Colon (tissue), 2 donors: ENCODE measurements around the gene MRC2.

Experiments
- FAIRE-seq: peaks from 2 replicates; lab custom pipeline; 2012; peaks lifted over from hg19 to GRCh38; lab: Jason Lieb, UNC
- donor health status: control.
- donor health status: control.

Gene MRC2

DNA sequence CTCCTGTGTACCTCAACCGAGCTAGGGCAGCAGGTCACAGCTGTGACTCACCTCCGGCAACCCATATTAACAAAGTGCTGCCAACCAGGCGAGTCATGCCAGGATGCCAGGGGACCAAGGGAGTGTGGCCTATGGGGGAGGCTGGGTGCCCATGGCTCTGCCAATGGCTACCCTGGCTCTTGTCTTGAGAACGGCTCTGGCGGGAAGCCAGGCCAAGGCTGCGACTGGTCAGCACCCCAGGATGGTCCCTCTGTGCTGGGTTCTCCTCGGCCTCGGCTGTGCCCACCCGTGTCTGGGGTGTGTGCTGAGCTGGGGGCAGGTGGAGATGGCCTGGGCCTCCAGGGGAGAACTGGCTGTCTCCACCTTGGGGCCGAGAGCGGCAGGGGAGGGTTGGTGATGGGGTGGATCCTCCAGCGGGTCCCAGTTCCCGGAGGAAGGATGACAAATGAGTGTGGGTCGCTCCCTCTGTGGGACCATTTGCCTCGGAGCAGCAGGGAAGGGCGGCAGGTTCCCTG is 75.8 kb downstream of the MRC2 start:
- no peak for FAIRE-seq

DNA sequence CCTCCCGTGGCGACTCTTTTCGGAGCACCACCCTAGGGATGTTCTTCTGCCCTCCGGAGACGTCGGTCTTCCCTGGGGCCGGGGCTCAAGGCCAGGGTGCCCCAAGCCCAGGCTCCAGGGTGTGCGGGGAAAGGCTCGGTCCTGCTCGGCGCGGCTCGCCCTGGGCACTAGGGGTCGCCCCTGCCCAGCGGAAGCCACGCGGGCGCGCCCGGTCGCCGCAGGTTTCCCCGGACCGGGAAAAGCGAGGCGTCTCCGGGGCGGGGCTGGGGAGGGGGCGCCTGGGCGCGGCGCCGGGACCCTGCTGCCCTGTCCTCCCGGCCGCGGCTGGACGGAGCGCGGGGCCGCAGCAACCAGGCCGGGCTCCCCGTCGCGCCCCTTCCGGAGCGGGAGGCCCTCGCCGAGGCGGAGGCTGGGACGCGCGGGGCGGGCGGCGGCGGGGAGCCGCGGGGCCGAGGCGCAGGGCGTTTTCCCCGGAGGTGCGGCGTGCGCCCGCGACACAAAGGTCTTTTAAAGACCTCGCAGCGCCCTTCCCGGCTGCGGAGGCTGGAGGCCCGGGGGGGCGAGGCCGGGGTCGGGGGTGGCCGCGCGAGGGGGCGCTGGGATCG is 76.4 kb downstream of the MRC2 start:
- FAIRE-seq, result no peak

DNA sequence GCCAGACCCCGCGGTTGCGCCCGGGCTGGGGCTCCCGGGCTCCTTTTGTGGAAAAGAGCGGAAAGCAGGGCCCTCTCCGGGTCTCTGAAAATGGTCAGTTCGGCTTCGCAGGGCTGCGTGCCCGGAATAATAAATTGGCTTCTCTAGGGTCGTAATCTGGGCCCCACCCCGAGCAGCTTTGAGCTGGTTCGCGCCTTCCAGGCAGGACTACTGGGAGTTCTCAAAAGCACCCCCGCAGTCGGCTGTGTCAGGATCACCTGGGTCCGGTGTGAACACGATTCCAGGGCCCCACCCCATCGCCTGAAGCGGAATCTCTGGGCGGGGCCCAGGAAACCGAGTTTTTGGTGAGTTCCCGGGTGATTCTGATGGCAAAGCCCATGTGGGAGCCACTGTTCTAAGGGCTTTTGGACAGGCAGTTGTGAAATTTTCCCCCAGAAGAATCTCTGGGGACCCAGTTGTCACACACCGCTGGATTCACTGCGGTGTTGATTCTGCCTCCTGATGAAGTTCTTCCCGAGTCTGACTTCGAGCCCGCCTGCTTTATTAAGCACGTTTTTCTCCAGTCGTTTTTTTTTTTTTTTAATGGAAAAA is 77.0 kb downstream of the MRC2 start:
- FAIRE-seq, result no peak

DNA sequence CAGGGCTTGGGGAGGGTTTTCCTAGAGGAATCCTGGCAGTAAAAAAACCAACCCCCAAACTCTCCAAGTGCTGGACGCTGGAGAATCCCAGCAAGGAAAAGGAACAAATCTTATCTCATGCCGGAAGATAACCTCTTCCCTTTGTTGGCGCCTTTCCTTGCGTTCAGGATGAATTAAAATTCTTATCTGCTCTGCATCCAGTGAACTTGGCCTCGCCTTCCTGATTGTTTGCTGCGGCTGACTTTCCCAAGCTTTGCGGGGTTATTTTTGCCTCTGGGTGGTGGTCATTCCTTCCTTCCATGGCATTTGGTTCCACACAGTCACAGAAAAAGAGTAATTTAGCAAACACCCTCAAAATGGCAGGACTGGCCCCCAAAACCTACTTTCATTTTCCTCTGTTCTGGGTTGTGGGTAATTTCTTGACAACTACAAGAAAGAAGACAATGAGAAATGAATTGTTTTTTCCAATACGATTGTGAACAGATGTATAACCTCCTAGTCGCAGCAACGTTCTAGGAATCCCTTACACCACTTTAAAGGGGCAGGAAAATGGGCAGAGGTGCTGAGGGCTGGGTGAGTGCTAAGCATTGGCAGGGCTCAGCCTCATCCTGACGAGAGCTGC is 77.8 kb downstream of the MRC2 start:
- no peak for FAIRE-seq

DNA sequence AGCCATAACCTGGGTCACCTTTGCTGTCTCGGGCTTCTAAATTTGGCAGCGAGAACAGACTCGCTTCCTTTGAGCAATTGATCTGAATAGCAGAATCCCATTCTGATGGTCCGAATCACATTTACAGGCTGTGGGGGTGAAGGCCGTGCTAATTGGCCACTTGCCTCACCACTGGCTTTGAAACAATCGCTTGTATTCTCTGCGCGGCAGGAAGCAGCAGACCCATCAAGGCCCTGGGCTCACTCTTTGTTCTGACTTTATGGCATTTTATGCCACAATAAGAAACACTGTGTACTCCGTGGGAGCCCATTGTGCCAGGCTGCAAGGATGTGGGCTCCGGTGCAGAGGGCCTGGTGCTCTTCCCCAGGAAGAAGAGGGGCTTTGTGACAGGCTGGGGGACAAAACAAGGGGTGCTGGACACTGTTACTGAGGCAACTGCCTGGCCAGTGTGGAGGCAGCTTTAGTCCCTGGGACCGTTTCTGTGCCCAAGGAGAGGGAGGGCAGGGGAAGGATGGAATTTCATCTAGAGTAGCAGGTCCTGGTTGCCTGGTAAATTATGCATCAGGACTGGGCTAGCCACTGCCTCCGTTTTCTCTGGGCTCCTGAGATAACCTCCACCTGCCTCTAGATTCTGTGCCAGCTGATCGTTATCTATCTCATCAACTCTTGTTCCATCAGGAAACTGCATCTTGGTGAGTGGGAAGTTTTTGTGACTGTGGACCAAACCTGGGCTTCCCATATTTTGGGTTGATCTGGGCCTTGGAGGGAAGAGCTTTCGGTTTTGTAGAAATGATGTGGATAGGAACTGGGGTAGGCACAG is 78.5 kb downstream of the MRC2 start:
- FAIRE-seq, result no peak

DNA sequence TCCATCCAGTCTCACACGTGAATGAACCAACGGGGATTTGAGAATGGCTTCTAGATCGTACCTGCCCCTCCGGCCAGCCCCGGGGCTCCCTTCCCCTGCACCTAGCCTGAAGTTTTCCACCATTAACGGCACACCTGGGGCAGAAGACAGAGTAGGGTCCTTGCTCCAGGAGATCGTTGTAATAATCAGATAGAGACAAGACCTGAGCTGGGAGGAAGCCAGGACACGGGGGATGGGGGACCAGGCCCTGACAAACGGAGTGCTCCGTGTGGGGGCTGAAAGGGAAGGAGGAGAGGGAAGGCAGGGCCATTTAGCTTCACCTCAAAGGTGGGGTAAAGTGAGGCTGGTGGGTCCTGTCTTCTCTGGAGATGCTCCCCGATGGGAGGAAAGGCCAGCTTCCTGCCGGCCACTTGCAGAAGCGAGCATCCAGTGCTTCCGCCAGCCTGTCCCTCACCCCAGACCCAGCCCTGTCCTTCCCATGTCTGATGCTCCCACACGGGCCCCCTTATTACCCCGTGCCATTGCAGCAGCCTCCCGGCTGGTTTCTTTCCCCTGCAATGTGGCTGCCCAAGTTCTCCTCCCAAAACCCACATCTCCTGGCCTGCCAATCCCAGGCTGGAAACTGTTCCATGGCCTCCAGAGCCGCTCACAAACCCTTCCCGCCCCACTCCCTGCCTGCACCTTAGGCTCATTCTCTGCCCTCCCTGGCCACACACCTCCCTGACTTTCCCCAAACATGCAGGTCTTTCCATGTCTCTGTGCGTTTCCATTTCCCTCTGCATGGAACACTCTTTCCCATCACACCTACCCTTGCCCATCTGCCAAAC is 79.3 kb downstream of the MRC2 start:
- no peak for FAIRE-seq

DNA sequence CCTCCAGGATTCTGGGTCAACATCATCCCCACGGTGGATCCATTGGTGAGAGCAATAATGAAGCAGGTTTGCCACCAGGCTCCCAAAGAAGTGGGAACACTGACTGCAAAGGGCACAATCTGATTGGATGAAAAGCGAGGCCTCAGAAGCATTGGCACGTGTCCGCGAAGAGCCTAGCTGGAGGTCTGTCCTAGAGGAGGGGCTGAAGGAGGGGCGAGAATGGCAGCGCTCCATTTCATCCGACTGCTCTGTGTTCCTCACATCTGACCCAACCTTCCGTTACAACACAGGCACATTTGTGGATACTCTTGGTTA is 79.9 kb downstream of the MRC2 start:
- no peak for FAIRE-seq

DNA sequence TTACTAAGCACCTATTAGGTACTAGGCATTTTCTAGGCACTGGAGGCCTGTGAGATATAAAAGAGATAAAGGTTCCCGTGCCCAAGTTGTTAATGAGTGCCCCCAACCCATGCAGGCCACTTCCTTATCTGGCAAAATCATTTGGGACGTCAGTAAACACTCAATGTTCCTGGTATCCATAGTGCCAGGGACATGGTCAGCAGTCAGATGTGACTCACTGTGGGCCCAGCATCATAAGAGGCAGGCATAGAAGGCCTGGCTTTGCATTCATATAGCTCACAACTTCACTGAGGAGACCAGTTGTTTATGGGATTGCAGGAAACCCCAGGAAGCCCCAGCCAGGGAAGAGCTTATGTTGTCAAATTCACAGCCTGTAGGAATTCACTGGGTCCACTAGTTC is 81.1 kb downstream of the MRC2 start:
- no peak for FAIRE-seq

DNA sequence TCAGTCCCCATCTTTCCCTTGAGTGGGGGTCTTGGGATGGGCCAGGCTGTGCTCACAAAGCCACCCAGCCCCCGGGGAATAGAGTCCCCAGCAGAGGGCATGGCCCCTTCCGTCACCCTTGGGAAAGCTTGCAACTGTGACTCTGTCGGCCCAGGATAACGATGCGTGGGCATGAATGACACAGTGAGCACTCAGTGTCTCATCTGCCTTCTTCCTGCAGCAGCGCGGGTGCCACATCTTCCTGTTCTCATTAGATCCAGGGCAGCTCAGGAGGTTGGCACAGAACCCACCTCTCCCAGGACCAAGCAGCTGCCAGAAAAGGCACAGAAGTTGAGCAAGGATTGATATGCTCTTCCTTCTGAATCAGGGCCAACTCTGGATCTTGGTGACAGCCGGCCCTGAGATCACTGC is 84.7 kb downstream of the MRC2 start:
- no peak for FAIRE-seq

DNA sequence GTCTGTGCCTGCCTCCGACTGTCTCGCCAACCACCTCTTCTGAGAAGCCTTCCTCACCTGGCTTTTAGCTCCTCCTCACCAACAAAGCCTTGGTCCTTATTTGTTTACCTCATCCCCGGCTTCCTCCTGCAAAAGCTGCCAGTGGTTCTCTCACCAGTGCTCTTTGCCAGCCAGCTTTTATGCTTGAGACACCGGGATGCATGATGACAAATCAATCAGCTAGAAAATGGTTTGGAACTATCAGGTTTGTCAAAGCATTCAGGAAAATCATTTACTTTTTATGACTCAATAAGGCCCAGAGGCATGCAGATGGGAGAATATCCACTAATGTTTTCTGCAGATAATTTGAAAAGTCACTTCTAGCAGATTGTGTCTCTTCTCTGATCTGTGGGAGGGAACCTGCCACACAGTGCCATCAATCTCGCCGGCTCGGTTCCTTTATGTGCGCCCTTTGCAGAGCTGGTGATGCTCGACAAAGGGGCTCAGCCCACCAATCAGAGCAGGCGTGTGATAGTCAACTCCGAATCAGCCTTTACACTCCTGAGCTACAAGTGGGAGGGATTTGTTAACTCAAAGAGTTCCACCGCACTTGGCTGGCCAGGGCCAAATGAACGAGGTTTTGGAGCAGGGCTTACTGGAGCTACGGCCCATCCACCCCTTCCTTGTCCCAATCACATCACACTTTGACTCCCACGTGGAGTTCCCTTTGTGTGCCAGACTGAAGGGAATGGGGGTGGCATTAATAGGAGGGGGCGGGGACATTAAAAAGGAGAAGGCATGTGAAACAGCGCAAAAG is 85.8 kb downstream of the MRC2 start:
- no peak for FAIRE-seq

DNA sequence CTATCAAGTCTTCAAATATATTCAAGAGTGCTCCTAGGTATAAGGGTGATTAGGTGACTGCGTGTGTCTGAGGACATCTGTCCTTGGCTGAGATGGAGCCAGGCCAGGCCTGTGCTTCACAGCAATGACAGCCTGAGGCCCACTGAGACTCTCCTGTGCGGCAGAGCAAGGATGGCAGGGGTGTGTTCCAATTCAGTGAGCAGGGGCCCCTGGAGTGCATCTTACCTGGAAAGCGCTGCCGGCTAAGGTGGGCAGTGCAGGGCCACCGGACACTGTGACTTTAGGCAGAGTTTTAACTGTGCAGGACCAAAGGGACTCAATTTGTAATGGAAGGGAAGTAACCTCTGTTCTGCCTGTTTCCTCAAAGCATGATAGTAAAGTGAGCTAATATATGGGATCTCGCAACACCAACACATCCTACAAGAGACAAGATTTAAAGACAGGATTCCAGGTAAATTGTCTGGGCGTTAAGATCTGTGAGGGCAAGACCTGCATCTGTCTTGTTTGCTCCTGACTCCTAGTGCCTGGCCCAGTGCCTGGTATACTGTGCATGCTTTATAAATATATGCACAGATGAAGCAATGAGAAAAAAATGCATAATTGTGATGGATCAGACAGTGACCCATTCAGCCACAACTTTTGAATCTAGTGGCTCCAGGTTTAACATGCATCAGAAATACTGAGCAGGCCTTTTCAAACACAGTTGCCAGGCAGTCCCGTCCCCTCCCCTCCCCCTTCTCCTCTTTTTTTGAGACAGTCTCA is 86.7 kb downstream of the MRC2 start:
- no peak for FAIRE-seq

DNA sequence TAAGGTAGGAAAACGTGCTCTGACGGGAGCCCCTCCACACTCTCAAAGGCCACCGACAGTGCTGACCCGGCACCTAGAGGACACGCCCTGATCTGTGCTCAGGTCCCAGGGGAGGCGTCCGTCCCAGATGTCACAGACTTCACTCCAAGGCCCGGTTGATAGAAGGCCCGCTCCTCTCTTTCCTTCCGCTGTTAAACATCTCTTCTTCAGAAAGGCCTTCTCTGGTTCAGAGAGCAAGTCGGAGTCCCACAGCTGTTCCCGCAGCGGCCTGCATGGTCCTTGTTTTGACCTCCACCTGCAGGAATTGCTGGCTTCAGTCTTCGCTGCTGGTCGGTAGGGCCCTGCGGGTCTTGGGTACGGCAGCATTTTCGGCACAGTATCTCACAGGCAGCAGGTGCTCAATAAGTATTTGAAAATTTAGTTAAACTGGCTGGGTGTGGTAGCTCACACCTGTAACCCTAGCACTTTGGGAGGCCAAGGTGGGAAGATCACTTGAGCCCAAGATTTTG is 88.5 kb downstream of the MRC2 start:
- no peak for FAIRE-seq

DNA sequence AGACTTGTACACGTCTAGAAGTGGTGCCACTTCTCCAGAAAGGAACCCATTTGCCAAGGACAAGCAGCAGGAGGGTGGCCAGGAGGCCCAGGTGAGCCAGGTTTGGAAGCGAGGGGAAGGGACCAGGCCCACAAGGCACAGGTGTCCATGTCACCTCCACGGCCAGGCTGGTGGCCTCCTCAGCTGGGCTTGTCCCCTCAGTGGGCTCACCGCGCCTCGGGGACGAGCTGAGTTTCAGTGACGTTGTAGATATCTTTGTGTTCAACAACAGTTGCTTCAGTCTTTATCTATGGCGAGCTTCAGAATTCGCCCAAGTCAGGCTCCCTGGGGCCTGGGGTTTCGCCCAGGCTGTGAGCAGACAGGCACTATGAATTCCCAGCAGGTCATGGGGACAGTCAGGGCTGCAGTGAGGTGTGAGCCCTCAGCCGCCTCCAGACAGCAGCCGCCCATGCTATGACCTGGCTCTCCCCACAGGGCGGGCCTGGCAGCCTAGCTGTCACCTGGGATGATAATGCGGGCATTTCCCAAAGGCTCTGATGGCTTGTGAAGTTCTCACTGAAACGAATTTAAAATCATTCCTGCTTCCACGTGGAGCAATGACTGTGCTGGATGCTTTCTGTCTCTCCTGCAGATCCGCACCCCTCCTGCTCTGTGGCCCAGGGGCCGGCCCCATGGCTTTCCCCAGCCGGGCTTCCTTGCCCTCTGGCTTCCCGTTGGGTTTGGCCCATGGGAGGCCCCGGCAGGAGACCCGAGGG is 89.5 kb downstream of the MRC2 start:
- no peak for FAIRE-seq

DNA sequence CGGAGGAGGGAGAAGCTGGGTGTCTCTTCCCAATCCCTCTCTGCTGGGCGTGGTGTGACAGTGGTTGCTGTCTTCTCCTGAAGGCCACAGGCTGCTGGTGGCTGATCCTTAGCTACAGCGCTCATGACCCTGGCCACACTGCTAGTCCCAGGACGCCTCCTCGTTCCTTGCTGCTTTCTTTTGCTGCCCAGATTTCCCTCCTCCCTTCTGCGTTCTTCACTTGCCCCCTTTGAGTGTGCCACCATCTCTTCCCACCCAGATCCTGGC is 90.1 kb downstream of the MRC2 start:
- no peak for FAIRE-seq

DNA sequence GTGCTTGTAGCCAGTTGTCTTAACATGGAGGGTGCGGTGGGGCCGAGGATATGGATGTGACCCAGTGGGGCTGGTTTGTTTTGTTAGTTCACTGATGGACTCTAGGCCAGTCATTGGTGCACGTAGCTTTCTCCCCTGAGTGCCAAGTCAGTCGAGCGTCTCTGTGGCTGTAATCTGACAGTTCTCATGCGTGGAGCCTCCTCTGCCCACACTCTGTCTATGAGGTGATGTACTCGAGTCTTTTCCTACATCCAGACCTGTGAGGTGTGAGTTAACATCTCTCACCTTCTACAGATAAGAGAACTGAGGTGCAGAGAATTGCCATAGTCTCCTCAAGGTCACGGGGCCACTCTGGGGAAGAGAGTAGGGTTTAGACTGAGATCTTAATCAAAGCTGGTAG is 90.4 kb downstream of the MRC2 start:
- no peak for FAIRE-seq

DNA sequence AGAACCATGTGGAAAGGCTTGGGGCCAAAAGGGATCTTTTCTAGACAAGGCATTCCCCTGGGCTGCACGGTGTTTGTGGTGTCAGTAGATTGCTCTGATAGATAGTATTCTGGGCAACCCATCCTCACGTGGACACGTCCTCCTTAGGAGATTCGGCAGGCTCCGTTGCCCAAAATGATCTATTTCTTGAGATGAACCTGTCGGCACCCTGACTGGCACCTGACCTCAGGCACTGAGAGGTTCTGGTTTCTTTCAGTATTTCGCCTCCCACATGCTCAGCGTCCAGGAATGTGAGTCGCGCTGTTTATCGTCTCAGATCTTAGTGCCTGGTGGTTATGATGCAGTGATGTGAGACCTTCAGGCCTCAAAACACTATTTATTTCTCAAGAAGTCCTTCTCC is 91.0 kb downstream of the MRC2 start:
- no peak for FAIRE-seq

DNA sequence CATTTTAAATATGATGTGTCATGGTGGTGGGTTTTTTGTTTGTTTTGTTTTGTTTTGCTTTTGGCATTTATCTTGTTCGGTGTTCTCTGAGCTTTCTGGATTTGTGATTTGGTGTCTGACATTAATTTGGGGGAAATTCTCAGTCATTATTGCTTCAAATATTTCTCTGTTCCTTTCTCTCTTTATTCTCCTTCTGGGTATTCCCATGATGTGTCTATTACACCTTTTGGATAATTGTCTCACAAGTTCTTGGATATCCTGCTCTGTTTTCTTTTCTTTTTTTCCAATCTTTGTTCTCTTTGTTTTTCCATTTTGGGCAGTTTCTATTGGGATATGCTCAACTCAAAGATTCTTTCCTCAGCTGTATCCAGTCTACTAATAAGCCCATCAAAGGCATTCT is 92.1 kb downstream of the MRC2 start:
- FAIRE-seq, result no peak

DNA sequence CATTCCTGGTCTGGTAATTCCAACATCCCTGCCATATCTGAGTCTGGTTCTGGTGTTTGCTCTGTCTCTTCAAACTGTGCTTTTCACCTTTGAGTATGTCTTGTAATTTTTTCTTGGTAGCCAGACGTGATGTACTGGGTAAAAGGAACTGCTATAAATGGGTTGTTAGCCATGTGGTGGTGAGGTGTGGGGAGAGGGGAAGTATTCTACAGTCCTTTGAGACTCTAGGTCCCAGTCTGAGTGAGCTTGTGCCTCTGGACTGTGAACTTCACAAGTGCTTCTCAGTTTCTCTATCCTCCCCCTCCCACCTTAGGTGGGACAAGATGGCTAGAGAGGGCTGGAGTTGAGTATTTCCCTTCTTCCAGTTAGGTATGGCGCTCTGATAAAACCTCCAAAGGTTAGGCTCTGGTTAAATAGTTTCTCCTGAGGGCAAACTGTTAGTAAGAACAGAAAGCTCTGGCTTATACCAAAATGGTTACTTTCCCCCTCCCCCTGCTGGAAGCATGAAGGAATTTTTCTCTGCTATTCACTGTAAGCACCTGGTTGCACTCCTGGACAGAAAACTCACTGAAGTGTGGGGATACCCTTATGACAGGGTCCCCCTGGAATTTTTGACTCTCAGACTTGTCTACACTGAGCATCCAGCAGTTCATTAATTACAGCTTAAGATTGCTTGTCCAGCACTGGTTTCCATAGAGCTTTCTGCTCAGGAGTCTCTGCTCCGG is 92.8 kb downstream of the MRC2 start:
- FAIRE-seq, result no peak

DNA sequence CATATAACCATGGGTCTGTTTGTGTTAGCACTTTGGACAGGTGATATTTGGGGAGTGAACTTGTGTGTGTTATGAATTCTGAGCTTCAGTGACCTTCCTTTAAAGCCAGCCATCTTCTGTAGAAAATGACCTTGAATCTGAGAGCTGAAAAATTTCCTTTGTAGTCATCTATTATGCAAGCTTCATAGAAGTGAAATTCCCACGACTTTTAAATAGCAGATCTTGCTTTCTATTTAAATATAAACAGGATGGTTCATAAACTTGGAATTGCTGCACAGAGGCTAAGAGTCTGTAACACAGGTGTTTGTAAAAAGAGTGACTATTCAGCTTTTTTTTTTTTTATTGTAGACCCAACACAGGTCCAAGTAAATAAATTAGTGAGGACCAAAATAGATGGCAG is 95.2 kb downstream of the MRC2 start:
- FAIRE-seq, result no peak
